DOHH2 (cell line): ENCODE data around the gene FBLN2.

Experiments used
- H3F3A ChIP-seq: fragments of 200-600 bp; sonication (generic), shearing (Covaris generic); 2 replicates; pipeline ENCODE4 v1.6.0; 2016; ENCODE audit warnings: antibody characterized with exemption, mild to moderate bottlenecking; ENCODE audit not compliant: control insufficient read depth, insufficient read depth
- H3K27ac ChIP-seq: fragments of 200-600 bp; sonication (generic); 2 replicates; pipeline ENCODE4 v1.5.1; 2014; ENCODE audit warnings: low read depth, mild to moderate bottlenecking, low read length, moderate library complexity
- H3K27me3 ChIP-seq: fragments of 200-600 bp; sonication (generic); 2 replicates; pipeline ENCODE4 v1.6.1; 2014; ENCODE audit warnings: mild to moderate bottlenecking, low read length, mixed read lengths; ENCODE audit not compliant: control insufficient read depth
- H3K36me3 ChIP-seq: fragments of 200-600 bp; sonication (generic); 2 replicates; pipeline ENCODE4 v1.6.1; 2014; ENCODE audit warnings: mild to moderate bottlenecking, low read length, moderate library complexity, mixed read lengths; ENCODE audit not compliant: control insufficient read depth
- H3K4me1 ChIP-seq: fragments of 200-600 bp; sonication (generic); 2 replicates; pipeline ENCODE4 v1.6.1; 2014; ENCODE audit warnings: mild to moderate bottlenecking, low read length, mixed read lengths; ENCODE audit not compliant: control insufficient read depth
- H3K4me2 ChIP-seq: fragments of 200-600 bp; sonication (generic); 2 replicates; pipeline ENCODE4 v1.6.0; 2014; ENCODE audit warnings: mild to moderate bottlenecking, low read length, moderate library complexity
- H3K4me3 ChIP-seq: fragments of 200-600 bp; sonication (generic); 2 replicates; pipeline ENCODE4 v1.5.1; 2014; ENCODE audit warnings: mild to moderate bottlenecking, low read length, mixed read lengths
- H3K79me2 ChIP-seq: fragments of 200-600 bp; sonication (generic); 2 replicates; pipeline ENCODE4 v1.6.1; 2014; ENCODE audit warnings: mild to moderate bottlenecking, low read length, mixed read lengths; ENCODE audit not compliant: control insufficient read depth
- H3K9me2 ChIP-seq: fragments of 200-600 bp; sonication (generic); replicated peaks from 2 replicates; pipeline ENCODE4 v1.6.1; 2014; ENCODE audit warnings: mild to moderate bottlenecking, low read length, mixed read lengths; ENCODE audit not compliant: control insufficient read depth
- H3K9me3 ChIP-seq: fragments of 200-600 bp; sonication (generic); 2 replicates; pipeline ENCODE4 v1.6.1; 2014; ENCODE audit warnings: antibody characterized with exemption, low read length, mixed read lengths; ENCODE audit not compliant: control insufficient read depth, insufficient read depth
- H4K20me1 ChIP-seq: fragments of 200-600 bp; sonication (generic); 2 replicates; pipeline ENCODE4 v1.6.0; 2014; ENCODE audit warnings: low read depth, mild to moderate bottlenecking, antibody characterized with exemption, low read length, moderate library complexity; ENCODE audit not compliant: control insufficient read depth, insufficient read depth
- EZH2phosphoT487 ChIP-seq: fragments of 200-600 bp; sonication (generic); IDR thresholded peaks from 2 replicates; pipeline ENCODE4 v1.6.1; 2017; ENCODE audit warnings: borderline replicate concordance, mild to moderate bottlenecking, antibody characterized with exemption, low read length, moderate library complexity, mixed read lengths
- TF ChIP-seq, protein P1 (sequence below): fragments of 200-600 bp; sonication (generic); IDR thresholded peaks from one replicate; pipeline ENCODE4 v1.5.1; 2014; ENCODE audit warnings: antibody characterized with exemption, mild to moderate bottlenecking, low read depth, low read length; ENCODE audit not compliant: poor library complexity, severe bottlenecking

Gene FBLN2

DNA sequence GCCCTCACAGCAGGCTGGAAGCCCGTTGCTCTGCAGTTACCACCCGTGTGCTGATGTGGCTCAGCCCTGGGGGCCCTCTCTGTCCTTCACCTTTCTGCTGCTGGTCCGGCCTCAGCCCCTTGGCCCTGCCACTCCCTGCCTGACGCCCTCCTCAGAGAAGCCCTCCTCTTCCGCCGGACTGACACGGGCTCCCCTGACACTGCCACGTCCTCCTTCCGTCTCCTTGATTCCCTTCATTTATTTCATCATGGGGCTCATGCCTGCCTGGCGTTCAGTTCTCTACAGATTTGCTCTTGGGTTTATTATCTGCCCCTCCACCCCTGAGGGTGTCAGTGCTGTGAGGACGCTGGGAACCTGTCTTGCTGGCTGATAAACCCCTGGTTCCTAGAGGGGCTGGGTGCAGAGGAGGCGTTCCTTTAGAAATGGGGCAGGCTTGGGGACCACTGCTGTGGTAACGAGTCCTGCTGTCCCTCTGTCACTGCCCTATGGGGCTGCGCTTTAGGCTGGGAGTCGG is 19.6 kb downstream of the FBLN2 start:
- Histone ChIP-seq H3K27me3 (no peaks in the 10 kb centered on the region), H3K79me2 (no peaks in the 10 kb centered on the region), H3F3A (no peaks in the 10 kb centered on the region), H3K4me2 (no peak overlapping the region), H3K9me2 (no peaks in the 10 kb centered on the region), H4K20me1 (no peaks in the 10 kb centered on the region), H3K27ac (no peak overlapping the region), H3K9me3 (no peaks in the 10 kb centered on the region), H3K4me1 (no peaks in the 10 kb centered on the region), H3K4me3 (no peak overlapping the region), H3K36me3 (no peaks in the 10 kb centered on the region)
- no peak for TF ChIP-seq EZH2phosphoT487
- TF ChIP-seq, protein P1, sequence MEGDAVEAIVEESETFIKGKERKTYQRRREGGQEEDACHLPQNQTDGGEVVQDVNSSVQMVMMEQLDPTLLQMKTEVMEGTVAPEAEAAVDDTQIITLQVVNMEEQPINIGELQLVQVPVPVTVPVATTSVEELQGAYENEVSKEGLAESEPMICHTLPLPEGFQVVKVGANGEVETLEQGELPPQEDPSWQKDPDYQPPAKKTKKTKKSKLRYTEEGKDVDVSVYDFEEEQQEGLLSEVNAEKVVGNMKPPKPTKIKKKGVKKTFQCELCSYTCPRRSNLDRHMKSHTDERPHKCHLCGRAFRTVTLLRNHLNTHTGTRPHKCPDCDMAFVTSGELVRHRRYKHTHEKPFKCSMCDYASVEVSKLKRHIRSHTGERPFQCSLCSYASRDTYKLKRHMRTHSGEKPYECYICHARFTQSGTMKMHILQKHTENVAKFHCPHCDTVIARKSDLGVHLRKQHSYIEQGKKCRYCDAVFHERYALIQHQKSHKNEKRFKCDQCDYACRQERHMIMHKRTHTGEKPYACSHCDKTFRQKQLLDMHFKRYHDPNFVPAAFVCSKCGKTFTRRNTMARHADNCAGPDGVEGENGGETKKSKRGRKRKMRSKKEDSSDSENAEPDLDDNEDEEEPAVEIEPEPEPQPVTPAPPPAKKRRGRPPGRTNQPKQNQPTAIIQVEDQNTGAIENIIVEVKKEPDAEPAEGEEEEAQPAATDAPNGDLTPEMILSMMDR = no peak

DNA sequence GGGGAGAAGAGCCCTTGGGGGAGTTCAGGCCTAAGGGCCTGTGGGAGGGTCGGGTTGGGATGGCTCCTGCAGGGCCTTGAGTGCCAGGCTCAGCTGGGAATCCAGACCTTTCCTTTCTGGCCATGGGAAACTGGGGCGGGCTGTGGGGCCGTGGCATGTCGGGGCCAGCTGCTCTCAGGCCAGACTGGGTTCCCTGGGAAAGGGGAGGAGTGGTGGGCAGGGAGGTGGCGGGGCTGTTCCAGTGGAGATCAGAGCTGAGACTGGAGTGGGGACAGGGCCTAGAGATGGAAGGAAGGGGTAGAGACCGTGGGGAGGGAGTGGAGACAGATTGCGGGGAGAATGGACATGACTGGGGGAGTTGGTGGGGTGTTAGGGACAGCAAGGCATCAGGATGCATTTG is 20.3 kb downstream of the FBLN2 start:
- H3K27me3 ChIP-seq = no peaks in the 10 kb centered on the region
- H3K36me3 ChIP-seq = no peaks in the 10 kb centered on the region
- no peak overlapping the region for H3K4me2 ChIP-seq
- no peak for TF ChIP-seq EZH2phosphoT487
- TF ChIP-seq, protein P1 = no peak
- H3F3A ChIP-seq = no peaks in the 10 kb centered on the region
- H3K4me3 ChIP-seq = no peak overlapping the region
- no peaks in the 10 kb centered on the region for H3K9me3 ChIP-seq
- no peaks in the 10 kb centered on the region for H3K79me2 ChIP-seq
- H3K4me1 ChIP-seq = no peaks in the 10 kb centered on the region
- no peak overlapping the region for H3K27ac ChIP-seq
- no peaks in the 10 kb centered on the region for H4K20me1 ChIP-seq
- no peaks in the 10 kb centered on the region for H3K9me2 ChIP-seq

DNA sequence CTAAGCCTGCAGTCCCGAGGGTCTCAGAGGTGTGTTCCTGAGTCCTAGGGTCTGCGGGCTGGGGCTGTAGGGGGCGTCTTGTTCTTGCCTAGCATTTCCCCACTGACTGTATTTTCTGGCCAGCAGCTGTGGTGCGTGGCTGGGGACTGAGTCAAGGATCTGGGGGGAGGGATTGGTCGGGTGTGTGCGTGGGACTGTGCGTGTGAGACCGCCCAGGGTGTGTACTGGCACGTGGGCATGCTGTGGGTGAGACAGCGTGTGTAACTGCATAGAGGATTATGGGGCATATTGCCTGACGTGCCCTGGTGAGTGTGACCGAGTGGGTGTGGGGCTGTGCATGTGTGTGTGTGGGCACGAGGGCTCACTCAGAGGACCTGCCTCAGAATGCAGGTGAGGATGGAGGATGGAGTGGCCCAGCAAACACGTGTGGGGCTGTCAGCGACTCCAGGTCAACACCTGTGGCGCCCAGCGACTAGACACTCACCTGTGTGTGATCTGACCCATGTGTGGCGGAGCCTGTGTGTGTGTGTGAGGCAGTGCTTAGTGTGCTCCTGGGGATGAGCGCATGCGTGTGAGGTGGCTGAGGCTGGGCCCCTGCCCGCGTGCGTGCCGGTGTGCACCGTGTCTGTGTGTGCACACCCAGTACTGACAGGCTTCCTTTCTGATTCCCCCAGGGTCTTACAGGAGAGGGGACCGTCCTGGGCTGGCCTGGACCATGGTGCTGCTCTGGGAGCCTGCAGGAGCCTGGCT is 20.9 kb downstream of the FBLN2 start:
- Histone ChIP-seq H3F3A (no peaks in the 10 kb centered on the region), H3K9me2 (no peaks in the 10 kb centered on the region), H3K27me3 (no peaks in the 10 kb centered on the region), H3K79me2 (no peaks in the 10 kb centered on the region), H3K4me3 (no peak overlapping the region), H3K36me3 (no peaks in the 10 kb centered on the region), H3K27ac (no peak overlapping the region), H3K4me2 (no peak overlapping the region), H4K20me1 (no peaks in the 10 kb centered on the region), H3K4me1 (no peaks in the 10 kb centered on the region), H3K9me3 (no peaks in the 10 kb centered on the region)
- no peak for TF ChIP-seq EZH2phosphoT487
- TF ChIP-seq, protein P1 = no peak
